Endothelial cell of umbilical vein (primary cell): ENCODE measurements around the gene UHMK1. TPM values are rescaled to one million over a fixed set of nuclear protein-coding genes. Genes with fewer than 3 reads are reported as not detected.

Source experiments
- BruUV-seq: library from RNA; stranded (reverse); fragments of 400-500 nt; replicated peaks from 2 replicates; lab custom pipeline; 2021; lab: Mats Ljungman, UMichigan
- CTCF ChIA-PET: fragments of 300-600, 350-600 bp; sonication (Branson Sonifier 250); formaldehyde crosslinking; loops from one replicate; lab custom pipeline; 2021; ENCODE audit warnings: antibody characterized with exemption, inconsistent platforms; lab: Charles Lee
- POLR2A ChIA-PET: fragments of 300-600, 350-600 bp; sonication (Branson Sonifier 250); formaldehyde crosslinking; loops from one replicate; lab custom pipeline; 2021; ENCODE audit warnings: antibody characterized with exemption, inconsistent platforms; lab: Charles Lee
- DNase-seq: peaks from one replicate; pipeline ENCODE4 v3.0.0-alpha.2; 2011; ENCODE audit warnings: low read depth, low spot score
- FAIRE-seq: peaks from 2 replicates; lab custom pipeline; 2011; peaks lifted over from hg19 to GRCh38; lab: Jason Lieb, UNC
- H2AFZ ChIP-seq: 2 replicates; pipeline ENCODE4 v1.6.0; 2012; ENCODE audit warnings: low read depth, low read length, control low read depth, inconsistent platforms
- H3K27ac ChIP-seq: 2 replicates; pipeline ENCODE4 v1.5.1; 2011; ENCODE audit warnings: low read depth, mild to moderate bottlenecking, control low read depth, low read length, moderate library complexity; ENCODE audit not compliant: insufficient read depth
- H3K27me3 ChIP-seq, 2 experiments: 2 replicates each; pipeline versions ENCODE4 v1.6.0 to v1.6.1; 2011; ENCODE audit warnings: low read length in 2 of 2, mixed read lengths in 1 of 2; ENCODE audit not compliant: control insufficient read depth in 2 of 2, insufficient read depth in 2 of 2
- H3K36me3 ChIP-seq, 2 experiments: 2 replicates in 1 of 2; 3 replicates in 1 of 2; pipeline ENCODE4 v1.5.1; 2011; ENCODE audit warnings: low read length in 2 of 2, mild to moderate bottlenecking in 1 of 2, moderate library complexity in 1 of 2; ENCODE audit not compliant: control insufficient read depth in 2 of 2, insufficient read depth in 2 of 2; ENCODE audit errors: extremely low read depth in 1 of 2
- H3K4me1 ChIP-seq: 3 replicates; pipeline ENCODE4 v1.5.1; 2011; ENCODE audit warnings: mild to moderate bottlenecking, low read length; ENCODE audit not compliant: control insufficient read depth, insufficient read depth; ENCODE audit errors: extremely low read depth
- H3K4me2 ChIP-seq: 2 replicates; pipeline ENCODE4 v1.6.1; 2011; ENCODE audit warnings: low read length, control low read depth, mixed read lengths; ENCODE audit not compliant: insufficient read depth
- H3K4me3 ChIP-seq, 3 experiments: fragments of 200-600 bp in 1 of 3; sonication (generic), shearing (Covaris generic) in 1 of 3; replicated peaks in 1 of 3; 2 replicates each; pipeline ENCODE4 v1.5.1; 2011 to 2016; ENCODE audit warnings: control low read depth in 3 of 3, low read length in 3 of 3, mild to moderate bottlenecking in 2 of 3, inconsistent platforms in 1 of 3, low read depth in 1 of 3, moderate library complexity in 1 of 3; ENCODE audit not compliant: insufficient read depth in 1 of 3
- H3K79me2 ChIP-seq: 2 replicates; pipeline ENCODE4 v1.6.0; 2012; ENCODE audit warnings: low read length, inconsistent platforms; ENCODE audit not compliant: control insufficient read depth, insufficient read depth
- H3K9ac ChIP-seq: replicated peaks from 2 replicates; pipeline ENCODE3; 2011; ENCODE audit warnings: low read length, control low read depth; ENCODE audit not compliant: insufficient read depth; ENCODE audit errors: extremely low read depth
- H3K9me1 ChIP-seq: replicated peaks from 3 replicates; pipeline ENCODE4 v1.6.0; 2011; ENCODE audit warnings: mild to moderate bottlenecking, low read length; ENCODE audit not compliant: control insufficient read depth, insufficient read depth; ENCODE audit errors: extremely low read depth
- H3K9me3 ChIP-seq: replicated peaks from 2 replicates; pipeline ENCODE4 v1.5.1; 2012; ENCODE audit warnings: low read length, inconsistent platforms; ENCODE audit not compliant: control insufficient read depth, insufficient read depth
- H4K20me1 ChIP-seq: replicated peaks from 2 replicates; pipeline ENCODE3; 2011; ENCODE audit warnings: mild to moderate bottlenecking, low read length; ENCODE audit not compliant: control insufficient read depth, insufficient read depth; ENCODE audit errors: extremely low read depth
- CTCF ChIP-seq, 2 donors: IDR thresholded peaks; 1 replicate in 1 of 2; 2 replicates in 1 of 2; pipeline ENCODE4 v1.5.1; 2011; ENCODE audit warnings: low read length in 2 of 2, mild to moderate bottlenecking in 2 of 2, moderate library complexity in 2 of 2, control low read depth in 1 of 2, inconsistent platforms in 1 of 2, low read depth in 1 of 2; ENCODE audit not compliant: insufficient read depth in 1 of 2; ENCODE audit errors: extremely low read depth in 1 of 2
- EZH2 ChIP-seq: IDR thresholded peaks from 2 replicates; pipeline ENCODE4 v1.6.1; 2012; ENCODE audit warnings: borderline replicate concordance, low read depth, mild to moderate bottlenecking, moderate library complexity, low read length, inconsistent platforms; ENCODE audit not compliant: severe bottlenecking
- FOS ChIP-seq: IDR thresholded peaks from 2 replicates; pipeline ENCODE4 v1.6.1; 2011; ENCODE audit warnings: mild to moderate bottlenecking, low read length, moderate library complexity, borderline replicate concordance; ENCODE audit not compliant: insufficient read depth
- JUN ChIP-seq: IDR thresholded peaks from 2 replicates; pipeline ENCODE4 v1.6.1; 2011; ENCODE audit warnings: borderline replicate concordance, low read depth; ENCODE audit not compliant: insufficient read length, insufficient read depth
- MAX ChIP-seq: IDR thresholded peaks from 2 replicates; pipeline ENCODE4 v1.6.1; 2011; ENCODE audit not compliant: insufficient read depth, insufficient read length
- MYC ChIP-seq: IDR thresholded peaks from one replicate; pipeline ENCODE4 v1.6.1; 2011; ENCODE audit warnings: mild to moderate bottlenecking, low read depth, low read length
- POLR2A ChIP-seq: IDR thresholded peaks from 2 replicates; pipeline ENCODE4 v1.6.1; 2012; ENCODE audit warnings: low read depth, mild to moderate bottlenecking, control low read depth, low read length
- POLR2AphosphoS5 ChIP-seq: IDR thresholded peaks from 2 replicates; pipeline ENCODE4 v1.6.1; 2012; ENCODE audit warnings: low read depth, mild to moderate bottlenecking, control low read depth, low read length, moderate library complexity; ENCODE audit not compliant: insufficient read depth
- dilution Hi-C: fragments of 300-500 bp; cut with MboI; formaldehyde crosslinking; loops from one replicate; pipeline ENCODE4 v1.15.0; 2019; ENCODE audit warnings: low sequenced_read_pairs; ENCODE audit not compliant: extremely low pct_ligation_motif_present
- intact Hi-C: fragments of 100-400 bp; cut with micrococcal nuclease; formaldehyde crosslinking; loops from one replicate; pipeline ENCODE4 v1.10.0; 2022
- polyA plus RNA-seq, 4 experiments: library from polyadenylated mRNA; depleted of rRNA in 3 of 4; stranded (reverse) in 3 of 4; unstranded in 1 of 4; fragments of >200 nt; gene quantifications; 2 replicates each; pipeline versions ENCODE4 v1.2.1 to v1.2.3, GENCODE V29; 2011 to 2012; ENCODE audit warnings: missing spikeins in 1 of 4
- total RNA-seq: library from RNA; stranded (reverse); gene quantifications from 2 replicates; pipeline ENCODE4 v1.2.3, GENCODE V29; 2021

The UHMK1 gene
- total and polyA plus RNA-seq, 2 donors (not counting 3 experiments of a cell fraction or from before 2014, with no cell fraction given): 9.2 to 35.0 TPM

- FAIRE-seq: peak; percentile 75
- no peaks in the 10 kb centered on the region for H3K27me3 ChIP-seq
- no peaks in the 10 kb centered on the region for H3K9me3 ChIP-seq
- DNase-seq: peak; percentile 98
- TF ChIP-seq POLR2A (no peak), CTCF (IDR thresholded peaks at IDR 0.05; ENCODE audit: extremely low read depth in 1 of 2, insufficient read depth in 1 of 2, low read depth in 1 of 2, low read length in 2 of 2) (no peak), EZH2 (no peak), FOS (peak; percentile 17), MYC (no peak), JUN (no peak), MAX (no peak), POLR2AphosphoS5 (no peak)
- dilution Hi-C loops: no loop called here
- H3K4me2 ChIP-seq: peak overlapping the region; percentile 48
- H3K27ac ChIP-seq: peak overlapping the region; percentile 89
- ChIA-PET CTCF (interaction anchor here (0.9 kb wide), 1 partner anchor 13 kb away, joined by 3 read pairs; no protein-coding TSS in a partner anchor), POLR2A (interaction anchor here (0.7 kb wide), 2 partner anchors 13 to 19 kb away, joined by 3 to 4 read pairs; no protein-coding TSS in a partner anchor)
- H3K9me1 ChIP-seq: no peaks in the 10 kb centered on the region
- peaks cover 25% of the 10 kb centered on the region for H3K4me1 ChIP-seq
- H3K4me3 ChIP-seq: peak overlapping the region; percentile 23 to 95 (median 34)
- TSS peak; percentile 86 for BruUV-seq
- H4K20me1 ChIP-seq: no peaks in the 10 kb centered on the region
- intact Hi-C loops: loop anchor here (1.0 to 5.0 kb wide), 4 partner anchors 22 to 504 kb away; partner anchors contain the start of gene UHMK1
- H3K36me3 ChIP-seq: peaks cover 0 to 2% of the 10 kb centered on the region in 2 experiments
- H3K9ac ChIP-seq: peak overlapping the region; percentile 94
- peak overlapping the region; percentile 81 for H2AFZ ChIP-seq
- H3K79me2 ChIP-seq: peaks cover 46% of the 10 kb centered on the region
Measured at GRCh38 chr1:162561037-162561615, 63.5 kb downstream of the UHMK1 start.
